AG09309 (cell line): ENCODE data around the gene SLC38A5.
A peak's percentile ranks its signal among the peaks of the same experiment; 100 is the strongest.

ENCODE experiments used
- DNase-seq: peaks from one replicate; pipeline ENCODE4 v3.0.0-alpha.2; 2010; ENCODE audit warnings: low read depth
- H3K4me3 ChIP-seq: 2 replicates; pipeline ENCODE4 v1.5.1; 2011; ENCODE audit warnings: mild to moderate bottlenecking, low read depth, low read length, moderate library complexity; ENCODE audit not compliant: control insufficient read depth
- CTCF ChIP-seq: IDR thresholded peaks from 2 replicates; pipeline ENCODE4 v1.5.1; 2011; ENCODE audit warnings: mild to moderate bottlenecking, low read depth, low read length, inconsistent platforms; ENCODE audit not compliant: insufficient read depth, control insufficient read depth; ENCODE audit errors: missing control alignments

SLC38A5 gene

GRCh38 chrX:48465336-48465933, 4.6 kb downstream of the SLC38A5 start:
- no peak overlapping the region for H3K4me3 ChIP-seq
- peak; percentile 86 for DNase-seq
- TF ChIP-seq CTCF: no peak

- no peak overlapping the region for H3K4me3 ChIP-seq
- no peak for TF ChIP-seq CTCF
Observed at GRCh38 chrX:48461830-48462229, 8.2 kb downstream of the SLC38A5 start.

GRCh38 chrX:48460606-48461005, 9.5 kb downstream of the SLC38A5 start:
- no peak for TF ChIP-seq CTCF
- DNase-seq: no peak
- no peak overlapping the region for H3K4me3 ChIP-seq

More at GRCh38 chrX:48461830-48462229, 8.2 kb downstream of the SLC38A5 start:
- no peak for DNase-seq

- H3K4me3 ChIP-seq: no peak overlapping the region
- no peak for DNase-seq
- TF ChIP-seq CTCF: no peak
Observed at GRCh38 chrX:48460031-48460430, 10.0 kb downstream of the SLC38A5 start.

- DNase-seq: no peak
- TF ChIP-seq CTCF: no peak
- no peak overlapping the region for H3K4me3 ChIP-seq
Observed at GRCh38 chrX:48459483-48459882, 10.6 kb downstream of the SLC38A5 start.

GRCh38 chrX:48458711-48459110, 11.3 kb downstream of the SLC38A5 start:
- H3K4me3 ChIP-seq: no peak overlapping the region
- no peak for TF ChIP-seq CTCF
- DNase-seq: no peak
